Body of pancreas (tissue), 4 donors: ENCODE measurements around the gene RPRD1B. TPM values are rescaled to one million over a fixed set of nuclear protein-coding genes. Genes with fewer than 3 reads are reported as not detected.

Experiments
- ATAC-seq: fragments of 150-250 bp; one replicate; pipeline ENCODE4 v1.9.1; 2016
- DNase-seq, 4 donors: peaks; one replicate each; pipeline ENCODE4 v3.0.0-alpha.2; 2019
- H3K27ac ChIP-seq, 4 donors: fragments of 200-600 bp; sonication (generic); 1 replicate in 3 of 4; 2 replicates in 1 of 4; pipeline versions ENCODE4 v1.5.1 to v1.6.1; 2016 to 2019; ENCODE audit warnings: mild to moderate bottlenecking in 1 of 4, mixed read lengths in 1 of 4, moderate library complexity in 1 of 4
- H3K27me3 ChIP-seq, 2 donors: fragments of 200-600 bp; sonication (generic); one replicate each; pipeline ENCODE4 v1.6.0; 2016; ENCODE audit warnings: mild to moderate bottlenecking in 1 of 2
- H3K36me3 ChIP-seq, 2 donors: fragments of 200-600 bp; sonication (generic); replicated peaks in 1 of 2; 2 replicates each; pipeline ENCODE4 v1.5.1; 2016; ENCODE audit warnings: low read depth in 2 of 2; ENCODE audit not compliant: insufficient read depth in 1 of 2
- H3K4me1 ChIP-seq: fragments of 200-600 bp; sonication (generic); one replicate; pipeline ENCODE4 v1.6.0; 2016
- H3K4me3 ChIP-seq, 2 donors: fragments of 200-600 bp; sonication (generic); 1 replicate in 1 of 2; 2 replicates in 1 of 2; pipeline ENCODE4 v1.5.1; 2016 to 2019
- H3K9me3 ChIP-seq, 3 donors: fragments of 200-600 bp; sonication (generic); 1 replicate in 2 of 3; 2 replicates in 1 of 3; pipeline ENCODE4 v1.5.1; 2016
- CTCF ChIP-seq, 7 experiments: fragments of 450-650 bp in 4 of 7; fragments of 200-600 bp in 3 of 7; sonication (generic) in 3 of 7; IDR thresholded peaks; one replicate each; pipeline ENCODE4 v1.5.1; 2016 to 2019; ENCODE audit warnings: antibody characterized with exemption in 7 of 7
- POLR2A ChIP-seq, 3 donors: fragments of 450-650 bp; IDR thresholded peaks; one replicate each; pipeline ENCODE4 v1.6.1; 2016; ENCODE audit warnings: antibody characterized with exemption in 3 of 3, mild to moderate bottlenecking in 2 of 3
- WGBS, 2 donors: methylation state at CpG; one replicate each; pipeline ENCODE4 v1.1.5; 2017; 5-methylcytosine and 5-hydroxymethylcytosine counted together
- intact Hi-C: fragments of 100-400 bp; cut with DNase I; formaldehyde crosslinking; loops from one replicate; pipeline ENCODE4 v1.15.1; 2023
- total RNA-seq, 2 donors: library from RNA; depleted of rRNA; stranded (reverse); fragments of >200 nt; gene quantifications; one replicate each; pipeline ENCODE4 v1.1.0, GENCODE V29; 2016

The RPRD1B gene
- total RNA-seq, result 10 to 100 TPM in 1 of 2 donors, 1 to 10 TPM in 1; 8.8 to 12.5 TPM

- ATAC-seq (peak; percentile 96), DNase-seq (peak; percentile 86 to 91 (median 89))
- Histone ChIP-seq H3K4me3 (peak within 1 kb of the TSS; percentile 43 to 97), H3K27me3 (no peaks in the 10 kb centered on the region), H3K27ac (peak within 1 kb of the TSS; percentile 90 to 97 (median 94)), H3K36me3 (no peaks in the 10 kb centered on the region), H3K9me3 (no peaks in the 10 kb centered on the region), H3K4me1 (peaks cover 55% of the 10 kb centered on the region)
- intact Hi-C loops, result no loop called here
- 0 to 1% methylated on average over 40 to 69 of the region's 69 CpGs for WGBS, 2 donors
- TF ChIP-seq POLR2A (IDR thresholded peaks at IDR 0.05) (peak; percentile 50 to 83 (median 81)), CTCF (IDR thresholded peaks at IDR 0.05) (peak in 1 of 7 experiments; percentile 21)
These were observed at the start of gene RPRD1B, which contains the start of gene TTI1 for GRCh38 chr20:38033330-38034107. RPRD1B (plus strand) TSS chr20:38033746; CDS start chr20:38033948, 202 bp downstream. TTI1 (minus strand) TSS chr20:38033456; CDS start chr20:38013816, 19,640 bp downstream.

- WGBS, 2 donors, result 77 to 90% methylated on average over 4 to 14 of the region's 14 CpGs
- Histone ChIP-seq H3K27me3 (no peaks in the 10 kb centered on the region), H3K27ac (no peak overlapping the region), H3K36me3 (peaks cover 0 to 4% of the 10 kb centered on the region in 2 donors), H3K4me3 (no peak overlapping the region), H3K4me1 (peaks cover 35% of the 10 kb centered on the region), H3K9me3 (no peaks in the 10 kb centered on the region)
- intact Hi-C loops, result no loop called here
- TF ChIP-seq POLR2A (IDR thresholded peaks at IDR 0.05) (no peak), CTCF (IDR thresholded peaks at IDR 0.05) (no peak)
- DNase-seq (peak in 1 of 4 donors; percentile 22), ATAC-seq (no peak)
These were observed 49.3 kb upstream of the RPRD1B start for GRCh38 chr20:37984018-37984785.

- intact Hi-C loops, result no loop called here
- Histone ChIP-seq H3K27ac (peak overlapping the region in 3 of 4 donors; percentile 58 to 68 (median 63)), H3K4me3 (no peak overlapping the region), H3K9me3 (no peaks in the 10 kb centered on the region), H3K27me3 (no peaks in the 10 kb centered on the region), H3K4me1 (peaks cover 42% of the 10 kb centered on the region), H3K36me3 (peaks cover 0 to 4% of the 10 kb centered on the region in 2 donors)
- TF ChIP-seq POLR2A (IDR thresholded peaks at IDR 0.05) (no peak), CTCF (IDR thresholded peaks at IDR 0.05) (no peak)
- no peak for DNase-seq
- ATAC-seq, result no peak
- 40 to 49% methylated on average over 9 of the region's 9 CpGs for WGBS, 2 donors
These were observed 47.3 kb upstream of the RPRD1B start for GRCh38 chr20:37986044-37986858.

GRCh38 chr20:37986873-37987601 lies 46.5 kb upstream of the RPRD1B start:
- H3K27ac ChIP-seq, result peak overlapping the region in 3 of 4 donors; percentile 58 to 68 (median 63)
- no peaks in the 10 kb centered on the region for H3K9me3 ChIP-seq
- TF ChIP-seq CTCF (IDR thresholded peaks at IDR 0.05) (no peak), POLR2A (IDR thresholded peaks at IDR 0.05) (peak in 2 of 3 donors; percentile 18 to 48)
- peak; percentile 62 to 78 (median 72) for DNase-seq
- H3K4me3 ChIP-seq, result no peak overlapping the region
- ATAC-seq, result peak; percentile 85
- peaks cover 0 to 4% of the 10 kb centered on the region in 2 donors for H3K36me3 ChIP-seq
- H3K4me1 ChIP-seq, result peaks cover 47% of the 10 kb centered on the region
- H3K27me3 ChIP-seq, result no peaks in the 10 kb centered on the region
- WGBS, 2 donors, result 50 to 57% methylated on average over 9 of the region's 9 CpGs
- intact Hi-C loops, result no loop called here
